Ureter (tissue), 1 donor: ENCODE results near the gene GTF2F2. TPM values are rescaled to one million over a fixed set of nuclear protein-coding genes. Genes with fewer than 3 reads are reported as not detected.
"Not testable (repeated sequence)": the region's sequence is repeated elsewhere in the genome, so short reads cannot be mapped to it uniquely, and the experiment has no call there.

Source experiments
- DNase-seq: peaks from one replicate; pipeline ENCODE4 v3.0.0-alpha.2; 2020; ENCODE audit warnings: low spot score
- total RNA-seq: library from RNA; stranded (reverse); gene quantifications from one replicate; pipeline ENCODE4 v1.2.4, GENCODE V29; 2023
- donor health status: DM: yes; HTN: yes; CAD: no.

Gene GTF2F2
- total RNA-seq, 1 donor from 2014 or later = 15.8 TPM

DNA sequence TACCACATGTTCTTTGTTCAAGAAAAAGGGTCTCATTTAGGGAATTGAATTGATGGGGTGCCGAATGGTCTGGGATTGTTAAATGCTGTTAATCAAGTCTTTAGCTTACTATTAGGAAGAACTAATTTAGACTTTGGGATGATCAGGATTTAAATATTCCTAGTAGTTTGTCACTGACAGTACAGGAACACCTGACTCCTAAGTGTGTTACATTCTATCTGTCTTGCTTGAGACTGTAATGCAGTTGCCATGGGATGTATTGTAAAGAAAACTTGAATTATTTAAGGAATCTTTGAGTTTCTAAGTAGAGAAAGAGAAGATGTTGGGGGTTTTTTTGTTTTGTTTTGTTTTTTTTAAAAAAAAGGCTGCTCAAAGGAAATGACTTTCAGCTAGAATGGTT is 98.4 kb downstream of the GTF2F2 start:
- DNase-seq = no peak

DNA sequence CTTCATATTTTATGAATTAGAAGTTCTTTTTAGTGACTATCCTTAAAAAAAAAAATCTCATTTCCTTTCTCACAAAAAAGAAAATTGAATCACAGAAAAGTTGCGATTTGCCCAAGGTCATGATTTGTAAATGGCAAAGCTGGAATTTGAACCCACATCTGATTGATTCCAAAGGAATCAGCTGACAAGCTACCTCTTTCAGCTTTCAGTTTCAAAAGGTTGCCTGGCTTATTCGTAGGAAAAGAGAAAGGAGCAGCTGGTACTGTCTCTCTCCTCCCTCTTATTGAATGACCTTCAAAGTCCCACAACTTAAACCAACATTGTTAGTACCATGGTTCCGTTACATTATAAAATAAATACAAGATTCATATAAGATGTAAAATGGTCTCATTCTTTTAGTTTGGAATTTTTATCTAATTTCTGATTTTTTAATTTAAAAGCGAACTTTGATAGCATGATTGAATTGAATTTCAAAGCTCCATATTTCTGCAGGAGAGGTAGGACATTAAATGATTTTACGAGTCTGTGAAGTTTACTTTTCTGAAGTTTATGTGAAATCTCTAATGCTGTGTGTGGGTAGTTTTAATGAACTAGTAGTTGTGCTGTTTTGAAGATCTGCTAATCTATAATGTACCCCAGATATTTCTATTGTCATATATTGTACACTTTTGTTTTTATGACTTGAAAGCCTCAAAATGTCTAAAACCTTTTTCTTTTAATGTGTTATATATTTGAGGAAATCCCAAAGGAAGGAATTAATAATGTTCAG is 99.0 kb downstream of the GTF2F2 start:
- DNase-seq = no peak

DNA sequence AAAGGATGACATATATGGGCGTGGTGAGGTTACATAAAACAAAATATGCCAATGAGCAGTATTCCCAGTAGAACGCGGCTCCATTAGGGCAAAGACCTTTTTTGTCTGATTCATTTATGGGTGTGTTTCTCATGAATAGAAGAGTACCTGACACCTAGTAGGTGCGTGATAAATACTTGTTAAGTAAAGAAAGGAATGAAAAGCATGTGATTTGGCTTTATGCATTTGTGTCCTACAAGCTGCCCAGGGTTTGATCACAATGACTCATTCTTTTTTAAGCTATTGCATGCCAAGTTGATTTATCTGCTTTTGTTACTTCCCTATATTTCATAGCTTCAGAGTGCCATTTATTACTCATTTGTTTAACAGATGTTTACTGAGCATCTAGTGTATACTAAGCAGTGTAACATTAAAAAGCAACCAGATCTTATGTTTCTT is 99.6 kb downstream of the GTF2F2 start:
- no peak for DNase-seq

DNA sequence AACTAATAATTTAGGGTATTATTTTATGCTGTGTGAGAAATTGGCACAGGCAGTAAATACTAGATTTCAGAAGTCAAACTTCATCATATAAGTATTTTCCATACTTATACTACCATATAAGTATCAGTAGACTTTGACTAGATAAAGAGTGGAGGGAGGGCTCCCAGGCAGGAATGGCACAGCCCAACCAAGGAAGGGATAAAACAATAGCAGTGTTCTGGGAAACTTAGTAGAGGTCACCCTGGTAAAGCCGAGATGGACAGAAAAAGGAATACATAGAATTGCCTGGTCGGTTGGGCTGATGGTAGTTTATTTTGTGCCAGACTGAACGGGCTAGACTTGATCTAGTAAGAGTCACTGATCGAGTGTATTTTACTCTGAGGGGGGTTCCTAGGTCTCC is 100.1 kb downstream of the GTF2F2 start:
- DNase-seq = no peak

DNA sequence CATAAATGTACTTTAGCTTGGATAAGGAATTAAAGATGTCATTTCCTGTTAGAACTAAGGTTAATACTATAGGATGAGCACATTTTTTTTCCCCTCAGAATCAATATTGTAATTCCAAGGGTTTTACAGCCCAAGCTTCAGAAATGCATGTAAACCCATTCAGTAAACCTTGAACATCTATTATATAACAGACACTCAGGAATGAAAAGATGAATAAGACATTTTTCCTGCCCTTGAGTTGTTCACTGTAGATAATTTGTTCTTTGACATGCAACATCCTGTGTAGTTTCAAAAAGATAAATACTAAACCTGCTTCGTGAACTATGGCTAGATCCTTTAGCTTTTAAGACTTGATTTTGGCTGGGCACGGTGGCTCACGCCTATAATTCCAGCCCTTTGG is 102.2 kb downstream of the GTF2F2 start:
- no peak for DNase-seq

DNA sequence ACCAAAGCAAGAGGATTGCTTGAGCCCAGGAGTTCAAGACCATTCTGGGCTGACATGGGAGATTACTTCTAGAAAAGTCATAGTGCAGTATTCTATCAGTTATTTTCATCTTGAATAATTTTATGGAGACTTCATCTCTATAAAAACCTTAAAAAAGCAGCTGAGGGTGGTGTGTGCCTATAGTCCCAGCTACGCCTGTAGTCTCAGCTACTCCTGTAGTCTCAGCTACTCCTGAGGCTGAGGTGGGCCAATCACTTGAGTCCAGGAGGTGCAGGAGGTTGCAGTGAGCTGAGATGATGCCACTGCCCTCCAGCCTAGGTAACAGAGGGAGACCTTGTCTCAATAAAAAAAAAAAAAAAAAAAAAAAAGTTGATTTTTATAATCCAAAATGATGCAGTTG is 102.6 kb downstream of the GTF2F2 start:
- DNase-seq = no peak

DNA sequence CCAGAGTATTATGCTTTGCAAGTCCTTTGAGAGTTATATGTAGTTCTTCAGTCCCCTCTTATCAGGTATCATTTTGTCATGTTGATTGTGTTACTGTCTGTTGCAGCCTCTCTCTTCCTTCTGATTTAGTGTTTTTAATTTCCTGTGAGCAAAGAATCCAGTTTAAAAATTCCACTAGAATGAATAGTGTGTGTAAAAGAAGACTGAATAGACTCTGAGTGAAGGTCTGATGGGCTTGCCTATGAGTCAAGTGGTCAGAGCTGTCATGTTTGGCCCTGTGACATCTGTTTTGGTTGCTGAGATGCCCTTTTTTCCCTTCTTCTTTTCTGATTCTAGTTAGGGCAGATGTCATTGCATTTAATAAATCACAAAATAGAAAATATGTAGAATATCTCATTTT is 103.9 kb downstream of the GTF2F2 start:
- no peak for DNase-seq

DNA sequence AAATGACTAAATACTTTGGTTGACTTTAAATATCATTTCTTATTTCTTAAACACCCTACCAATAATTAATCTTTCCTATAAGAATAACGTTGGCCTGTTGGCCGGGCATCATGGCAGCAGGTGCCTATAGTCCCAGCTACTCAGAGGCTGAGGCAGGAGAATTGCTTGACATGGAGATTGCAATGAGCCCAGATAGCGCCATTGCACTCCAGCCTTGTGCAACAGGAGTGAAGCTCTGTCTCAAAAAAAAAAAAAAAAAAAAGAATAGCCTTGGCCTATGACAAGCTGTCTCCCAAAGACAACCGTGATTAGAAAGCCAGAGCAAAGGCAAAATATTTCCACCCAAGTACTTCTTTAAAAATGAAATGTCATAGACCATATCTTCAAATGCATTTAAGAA is 105.1 kb downstream of the GTF2F2 start:
- no peak for DNase-seq

DNA sequence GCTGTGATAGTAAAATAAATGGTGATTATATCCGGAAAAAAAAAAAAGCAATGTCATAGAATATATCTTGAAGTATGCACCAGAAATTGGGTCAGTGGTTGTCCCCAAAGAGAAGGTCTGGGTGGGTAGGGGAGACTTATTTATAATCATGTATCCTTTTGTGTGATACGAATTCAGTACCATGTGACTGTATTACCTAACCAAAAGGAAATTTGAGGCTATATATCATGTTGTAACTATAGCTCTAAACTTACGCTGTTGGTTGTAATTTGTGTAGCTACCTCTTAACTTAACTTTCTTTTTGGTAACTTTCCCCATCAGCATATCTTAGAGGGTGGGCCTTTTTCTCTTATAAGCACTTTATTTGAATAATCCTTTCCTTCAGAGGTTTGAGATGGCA is 105.7 kb downstream of the GTF2F2 start:
- no peak for DNase-seq

DNA sequence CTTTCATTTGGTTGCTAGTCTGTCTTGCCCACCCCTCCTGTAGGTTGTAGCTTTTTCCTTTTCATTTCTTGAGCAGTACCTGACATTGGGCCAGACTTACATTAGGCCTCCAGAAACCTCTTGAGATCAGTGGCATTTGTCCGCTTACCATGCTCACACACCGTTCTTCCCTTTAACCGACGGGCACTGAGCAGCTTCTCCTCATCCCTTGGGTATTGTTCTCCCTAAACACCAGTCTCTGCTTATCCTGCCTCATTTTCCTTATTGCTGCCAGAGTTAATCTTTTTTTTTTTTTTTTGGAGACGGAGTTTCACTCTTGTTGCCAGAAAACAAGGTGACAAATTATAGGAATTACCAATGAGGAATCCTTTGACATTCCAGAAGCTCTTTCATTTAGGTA is 107.7 kb downstream of the GTF2F2 start:
- DNase-seq = no peak

DNA sequence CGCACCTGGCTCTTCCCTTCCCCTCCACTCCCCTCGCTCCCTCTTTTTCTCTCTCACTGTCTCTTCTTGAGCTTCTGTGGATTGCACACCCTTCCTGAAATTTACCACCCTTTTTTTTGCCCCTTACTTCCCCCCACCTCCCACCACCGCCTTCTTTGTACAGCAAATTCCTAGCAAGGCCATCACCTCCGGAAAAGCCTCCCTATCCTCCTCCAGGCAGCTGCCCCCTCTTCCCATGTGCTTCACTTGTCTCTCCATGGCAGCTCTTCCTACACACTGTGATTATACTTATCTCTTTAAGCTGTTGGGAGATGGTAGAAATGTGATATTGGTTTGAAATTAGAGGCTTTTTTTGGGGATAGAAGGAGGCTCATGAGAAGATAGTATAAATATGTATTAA is 108.9 kb downstream of the GTF2F2 start:
- no peak for DNase-seq

DNA sequence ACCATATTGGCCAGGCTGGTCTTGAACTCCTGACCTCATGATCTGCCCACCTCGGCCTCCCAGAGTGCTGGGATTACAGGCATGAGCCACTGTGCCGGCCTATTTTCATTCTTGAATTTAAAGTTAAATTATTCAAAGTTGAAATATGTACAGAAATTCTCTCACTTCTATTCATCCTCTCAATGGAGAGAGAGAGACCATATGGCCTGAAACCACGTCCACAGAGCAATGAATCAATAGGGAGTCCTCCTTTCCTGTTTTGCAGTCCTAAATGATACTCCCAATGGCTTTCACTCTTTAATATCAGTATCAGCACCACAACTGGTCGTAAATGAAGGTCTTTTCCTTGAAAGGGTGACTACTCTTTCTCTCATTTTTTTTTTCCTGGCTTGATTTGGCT is 111.0 kb downstream of the GTF2F2 start:
- no peak for DNase-seq

DNA sequence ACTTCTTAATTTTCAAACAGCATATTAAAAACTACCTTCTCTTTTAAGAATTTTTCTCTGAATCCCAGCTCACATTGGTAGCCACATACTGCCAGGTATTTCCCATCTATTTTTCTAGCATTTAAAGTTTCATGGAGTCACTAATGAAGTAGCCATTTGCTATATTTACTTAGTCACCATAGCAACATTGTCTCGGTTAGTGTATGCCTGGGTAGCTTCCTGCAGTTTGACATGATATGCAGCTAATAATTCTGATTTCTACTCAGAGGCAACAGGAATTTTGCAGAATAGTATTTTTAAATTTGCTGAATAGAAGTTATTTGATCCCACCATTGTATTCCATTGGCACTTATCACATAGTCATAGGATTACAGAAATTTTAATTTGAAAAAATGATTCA is 111.4 kb downstream of the GTF2F2 start:
- no peak for DNase-seq

DNA sequence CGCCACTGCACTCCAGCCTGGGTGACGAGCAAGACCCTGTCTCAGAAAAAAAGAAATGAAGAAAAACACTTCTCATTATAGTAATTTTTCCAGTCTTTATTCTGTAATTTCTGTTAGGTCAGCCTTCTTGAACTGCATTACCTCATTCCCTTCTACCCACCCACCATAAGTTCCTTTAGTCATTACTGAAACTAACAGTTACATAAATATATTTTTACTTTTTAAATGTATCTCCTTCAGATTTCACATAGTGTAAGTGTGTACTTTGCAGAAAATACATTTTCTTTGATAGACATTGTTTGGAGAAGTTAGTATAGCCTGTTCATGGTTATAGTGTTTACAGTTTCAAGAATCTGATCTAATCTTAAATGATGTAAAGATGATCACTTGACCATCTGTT is 112.3 kb downstream of the GTF2F2 start:
- DNase-seq = no peak

DNA sequence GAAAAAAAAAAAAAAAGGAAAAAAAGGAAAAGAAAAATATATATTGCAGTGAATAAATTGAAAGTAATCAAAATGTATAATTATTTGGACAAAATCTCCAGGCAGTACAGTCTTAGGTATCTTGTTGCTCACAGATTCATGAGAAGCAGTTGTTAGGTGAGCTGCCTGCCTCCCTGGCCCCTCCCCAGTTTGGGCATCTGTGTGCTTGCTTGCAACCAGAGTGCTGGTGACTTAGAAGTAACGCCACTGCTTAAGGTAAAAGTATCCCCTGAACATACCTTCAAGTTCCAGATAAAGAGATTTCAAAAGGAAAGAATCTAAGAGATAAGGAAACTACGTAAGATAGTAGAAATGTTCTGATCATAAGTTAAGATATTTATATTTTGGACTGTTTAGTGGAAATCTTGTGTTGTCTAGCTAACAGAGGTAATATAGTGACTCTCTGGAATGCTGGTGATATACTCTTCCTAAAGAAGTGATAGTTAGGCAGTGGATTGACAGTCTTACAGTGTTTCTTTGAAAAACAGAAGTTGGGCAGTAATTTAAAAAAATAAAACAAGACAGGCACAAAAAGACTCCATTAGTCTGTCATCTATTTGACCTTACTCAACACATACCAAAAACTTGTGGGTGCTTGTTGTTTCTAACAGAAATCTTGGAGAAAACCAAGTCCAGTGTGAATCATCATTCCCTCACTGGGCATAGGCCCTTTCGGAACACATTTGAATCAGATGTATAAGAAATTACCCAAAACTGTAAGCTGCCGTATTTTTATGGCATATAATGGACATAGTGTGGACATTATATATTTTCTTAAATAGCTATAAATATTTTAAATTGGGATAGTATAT is 118.9 kb downstream of the GTF2F2 start:
- DNase-seq = no peak

DNA sequence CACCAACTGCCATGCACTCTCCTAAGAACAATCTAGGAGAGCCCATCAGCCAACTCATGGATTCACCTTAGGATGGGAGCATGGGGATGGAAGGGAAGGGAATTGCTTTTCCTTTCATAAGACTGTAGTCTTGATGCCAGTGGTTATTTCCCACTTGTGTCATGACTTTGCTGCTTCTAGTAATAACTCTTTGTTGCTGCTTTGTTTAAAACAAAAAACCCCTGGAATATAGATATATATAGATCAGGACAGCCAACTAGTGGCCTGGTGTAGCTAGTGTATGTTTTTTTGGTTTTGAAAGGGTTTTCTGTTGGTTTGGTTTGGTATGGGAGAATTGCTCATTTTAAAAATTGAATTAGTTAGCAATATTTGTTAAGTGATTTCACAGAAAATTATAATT is 119.8 kb downstream of the GTF2F2 start:
- DNase-seq = no peak

DNA sequence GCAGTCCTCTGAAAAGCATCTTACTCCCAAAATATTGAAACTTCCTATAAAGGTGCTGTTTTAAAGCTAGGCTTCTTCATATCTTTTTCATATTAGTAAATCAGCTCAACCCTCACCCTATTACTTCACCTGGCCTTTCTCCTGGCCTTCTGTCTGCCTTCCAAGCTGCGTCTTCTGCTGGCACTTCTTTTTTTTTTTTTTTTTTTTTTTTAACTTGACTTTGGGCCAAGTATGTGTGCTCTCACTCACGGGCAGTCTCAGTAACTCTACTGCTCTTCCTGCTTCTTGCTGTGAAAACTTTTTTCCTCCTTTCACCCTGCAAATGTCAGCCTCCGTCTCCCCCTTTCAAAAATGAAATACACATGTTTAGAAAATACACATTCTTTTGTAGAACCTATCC is 121.8 kb downstream of the GTF2F2 start:
- DNase-seq = no peak

DNA sequence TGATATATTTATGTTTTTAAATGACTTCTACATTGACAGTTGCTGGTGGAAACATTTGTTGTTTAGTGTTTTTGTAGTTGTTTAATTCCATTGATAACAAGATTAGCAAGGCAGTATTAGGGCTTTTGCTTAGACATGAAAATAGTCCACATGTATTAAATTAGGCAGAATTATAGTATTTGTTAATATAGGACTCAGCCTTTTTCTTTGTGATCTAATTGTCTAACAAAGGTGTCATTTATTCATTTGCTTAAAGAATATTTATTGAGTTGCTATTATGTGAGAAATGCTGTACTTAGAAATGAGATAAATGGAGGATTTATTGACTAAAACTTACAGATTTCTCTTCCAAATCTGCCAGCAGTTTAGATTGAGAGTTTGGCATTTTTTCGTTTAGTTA is 122.2 kb downstream of the GTF2F2 start:
- no peak for DNase-seq

DNA sequence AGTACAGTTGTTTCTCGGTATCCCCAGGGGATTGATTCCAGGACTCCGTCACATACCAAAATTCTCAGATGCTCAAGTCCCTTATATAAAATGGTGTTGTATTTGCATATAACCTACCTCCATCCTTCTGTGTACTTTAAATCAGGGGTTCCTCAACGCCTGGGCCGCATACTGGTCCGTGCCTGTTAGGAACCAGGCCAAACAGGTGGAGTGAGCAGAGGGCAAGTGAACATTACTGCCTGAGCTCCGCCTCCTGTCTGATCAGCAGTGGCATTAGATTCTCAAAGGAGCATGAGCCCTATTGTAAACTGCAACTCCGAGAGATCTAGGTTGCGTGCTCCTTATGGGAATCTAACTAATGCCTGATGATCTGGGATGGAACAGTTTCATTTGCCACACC is 122.8 kb downstream of the GTF2F2 start:
- no peak for DNase-seq

DNA sequence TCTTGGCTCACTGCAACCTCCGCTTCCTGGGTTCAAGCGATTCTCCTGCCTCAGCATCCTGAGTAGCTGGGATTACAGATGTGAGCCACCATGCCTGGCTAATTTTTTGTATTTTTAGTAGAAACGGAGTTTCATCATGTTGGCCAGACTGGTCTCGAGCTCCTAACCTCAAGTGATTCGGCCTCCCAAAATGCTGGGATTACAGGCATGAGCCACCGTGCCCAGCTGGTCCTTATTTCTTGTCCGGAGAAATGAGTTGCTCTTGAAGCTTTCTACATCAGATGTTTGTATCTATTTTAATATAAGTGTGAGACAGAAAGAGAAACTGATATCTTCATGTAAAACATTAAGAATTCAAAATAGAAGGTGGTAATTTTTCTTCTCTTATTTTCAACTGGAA is 124.4 kb downstream of the GTF2F2 start:
- not testable (repeated sequence) for DNase-seq

DNA sequence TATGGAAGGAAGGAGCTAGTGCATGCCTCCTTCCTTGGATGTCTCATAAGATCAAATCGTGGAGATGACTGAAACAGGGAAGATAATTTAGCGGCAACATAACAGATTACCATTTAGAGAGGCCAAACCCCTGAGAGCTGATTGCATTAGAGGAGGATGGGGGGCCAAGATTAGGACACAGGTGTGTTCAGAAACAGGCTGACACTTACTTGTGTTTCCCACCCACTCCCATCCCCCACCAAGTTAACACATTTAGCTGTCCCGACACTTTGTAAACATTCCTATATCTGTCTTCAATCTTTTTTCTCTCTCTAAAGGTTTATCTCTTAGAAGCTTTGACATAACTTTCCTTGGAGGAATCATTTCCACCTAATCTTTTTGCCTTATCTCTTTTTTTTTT is 129.4 kb downstream of the GTF2F2 start:
- no peak for DNase-seq

DNA sequence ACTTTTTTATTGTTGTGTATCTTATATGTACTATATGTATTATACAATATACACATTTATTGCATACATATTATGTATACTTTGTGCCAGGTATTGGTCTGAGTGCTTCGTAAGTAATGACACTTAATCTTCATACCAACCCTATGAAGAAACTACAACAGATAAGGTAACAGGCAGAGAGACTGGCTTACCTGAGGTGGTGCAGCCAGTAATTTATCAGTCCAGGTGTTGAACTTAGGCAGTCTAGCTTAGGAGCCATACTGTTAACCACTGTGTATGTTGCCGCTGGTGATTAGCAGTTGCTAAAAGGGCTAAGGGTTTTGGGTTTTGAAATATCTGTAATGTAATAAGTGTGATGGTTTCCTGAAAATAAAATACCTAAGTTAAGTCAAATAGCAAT is 134.1 kb downstream of the GTF2F2 start:
- no peak for DNase-seq

DNA sequence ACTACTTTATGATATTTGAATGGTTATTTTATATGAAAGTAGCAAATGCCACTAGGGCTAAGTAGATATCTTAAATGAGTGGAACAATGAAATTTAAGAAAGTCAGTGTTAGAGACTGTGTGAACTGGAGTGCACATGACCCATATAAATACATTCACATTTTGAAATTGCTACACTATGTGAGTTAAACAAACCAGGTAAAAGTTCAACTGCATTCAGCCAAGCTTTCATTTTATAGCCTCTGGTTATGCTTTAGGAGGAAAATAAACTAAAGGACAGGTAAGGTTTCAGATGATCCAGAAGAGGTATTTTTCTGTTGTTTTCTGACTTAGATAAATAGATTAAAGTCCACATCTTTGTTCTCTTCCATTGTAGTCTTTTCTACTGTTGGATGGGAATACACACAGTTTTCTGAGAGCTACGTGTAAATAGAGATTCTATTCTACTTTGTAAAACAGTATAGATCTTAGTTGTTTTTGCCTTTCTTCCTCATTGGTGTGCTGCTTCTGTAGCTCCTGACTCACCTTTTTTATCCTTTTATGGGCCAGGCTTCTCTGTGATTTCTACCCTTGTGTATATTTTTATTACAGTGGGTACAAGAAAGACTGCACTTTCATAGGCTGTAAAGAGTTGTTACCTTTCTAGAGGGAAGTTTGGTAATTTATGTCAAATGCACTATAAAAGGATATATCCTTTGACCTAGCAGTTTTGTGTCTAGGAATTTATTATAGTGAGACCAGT is 135.1 kb downstream of the GTF2F2 start:
- no peak for DNase-seq
